GM19468 (cell line): ENCODE data around the gene RRAGB.
"Not testable (repeated sequence)": the region's sequence is repeated elsewhere in the genome, so short reads cannot be mapped to it uniquely, and the experiment has no call there.

ENCODE experiments used
- ATAC-seq: cut with Tn5 transposase; IDR thresholded peaks from one replicate; pipeline ENCODE4 v1.9.1; 2021; ENCODE audit warnings: mild to moderate bottlenecking, moderate library complexity, moderate number of reproducible peaks; ENCODE audit not compliant: unreplicated experiment; ENCODE audit errors: extremely low read depth

Gene RRAGB

GRCh38 chrX:55759478-55759877 lies 41.9 kb downstream of the RRAGB start:
- no peak for ATAC-seq

- ATAC-seq: no peak
These were observed 49.6 kb downstream of the RRAGB start for GRCh38 chrX:55767100-55767499.

DNA sequence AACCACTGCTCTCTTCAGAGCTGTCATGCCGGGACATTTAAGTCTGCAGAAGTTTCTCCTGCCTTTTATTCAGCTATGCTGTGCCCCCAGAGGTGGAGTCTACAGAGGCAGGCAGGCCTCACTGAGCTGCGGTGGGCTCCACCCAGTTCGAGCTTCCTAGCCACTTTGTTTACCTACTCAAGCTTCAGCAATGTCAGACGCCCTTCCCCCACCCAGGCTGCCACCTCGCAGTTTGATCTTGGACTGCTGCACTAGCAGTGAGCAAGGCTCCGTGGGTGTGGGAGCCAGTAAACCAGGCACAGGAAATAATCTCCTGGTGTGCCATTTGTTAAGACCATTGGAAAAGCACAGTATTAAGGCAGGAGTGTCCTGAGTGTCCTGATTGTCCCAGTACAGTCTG lies 56.9 kb downstream of the RRAGB start:
- ATAC-seq: not testable (repeated sequence)

DNA sequence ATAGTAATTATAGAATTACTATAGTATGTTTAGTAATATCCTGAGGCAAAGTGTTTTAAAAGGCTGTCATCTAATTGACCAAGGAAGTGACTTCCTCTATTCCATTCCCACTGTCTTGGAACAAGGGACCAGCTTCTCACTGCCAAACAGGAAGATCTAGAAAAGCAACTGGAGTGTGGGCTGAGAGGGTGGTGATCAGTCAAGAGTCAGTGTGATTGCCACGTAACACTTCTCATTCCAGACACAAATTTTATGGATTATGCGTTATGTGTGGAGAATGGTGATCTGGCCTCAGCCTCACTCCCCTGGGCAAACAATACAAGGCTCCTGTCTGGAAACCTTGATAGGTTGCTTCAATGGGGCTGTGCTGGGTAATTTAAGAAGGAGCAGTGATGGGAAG lies 60.0 kb downstream of the RRAGB start:
- ATAC-seq: no peak

GRCh38 chrX:55778322-55778721 lies 60.8 kb downstream of the RRAGB start:
- no peak for ATAC-seq

GRCh38 chrX:55783723-55784122 lies 66.2 kb downstream of the RRAGB start:
- ATAC-seq: no peak

- ATAC-seq: no peak
These were observed 69.5 kb downstream of the RRAGB start for GRCh38 chrX:55787063-55787462.

- ATAC-seq: no peak
These were observed 70.2 kb downstream of the RRAGB start for GRCh38 chrX:55787727-55788126.

GRCh38 chrX:55794405-55794804 lies 76.9 kb downstream of the RRAGB start:
- ATAC-seq: no peak

GRCh38 chrX:55796496-55796895 lies 78.9 kb downstream of the RRAGB start:
- no peak for ATAC-seq

- no peak for ATAC-seq
These were observed 84.3 kb downstream of the RRAGB start for GRCh38 chrX:55801811-55802210.
